Panc1 (cell line): Measurements from ENCODE around the gene PEF1. TPM values are rescaled to one million over a fixed set of nuclear protein-coding genes. Genes with fewer than 3 reads are reported as not detected.

Experiments
- ATAC-seq: fragments of 200-7000 bp; cut with Tn5 transposase; 2 replicates; pipeline ENCODE4 v1.9.1; 2020; ENCODE audit warnings: mild to moderate bottlenecking, moderate library complexity
- BruUV-seq: library from RNA; stranded (reverse); fragments of 400-500 nt; replicated peaks from 2 replicates; lab custom pipeline; 2021; lab: Mats Ljungman, UMichigan
- CTCF ChIA-PET: fragments of 300-600 bp; sonication (Branson Sonifier 250); formaldehyde crosslinking; loops from one replicate; lab custom pipeline; 2022; ENCODE audit warnings: antibody characterized with exemption; lab: Charles Lee
- POLR2A ChIA-PET: fragments of 300-600 bp; sonication (Branson Sonifier 250); formaldehyde crosslinking; loops from one replicate; lab custom pipeline; 2022; ENCODE audit warnings: antibody characterized with exemption; lab: Charles Lee
- DNase-seq: peaks from one replicate; pipeline ENCODE4 v3.0.0-alpha.2; 2010; ENCODE audit warnings: low read depth, low spot score
- H3K27ac ChIP-seq: 2 replicates; pipeline ENCODE4 v1.5.1; 2011; ENCODE audit warnings: mild to moderate bottlenecking, low read length, inconsistent platforms
- H3K27me3 ChIP-seq: fragments of 200-500 bp; sonication (Bioruptor generic); 2 replicates; pipeline ENCODE4 v1.6.0; 2014; ENCODE audit warnings: low read length, inconsistent platforms; ENCODE audit not compliant: control insufficient read depth, insufficient read depth
- H3K36me3 ChIP-seq: fragments of 200-500 bp; sonication (Bioruptor generic); 2 replicates; pipeline ENCODE4 v1.5.1; 2014; ENCODE audit warnings: inconsistent platforms, mild to moderate bottlenecking, low read length, moderate library complexity; ENCODE audit not compliant: control insufficient read depth, insufficient read depth
- H3K4me1 ChIP-seq: 2 replicates; pipeline ENCODE4 v1.5.1; 2011; ENCODE audit warnings: inconsistent platforms, mild to moderate bottlenecking, low read length, moderate library complexity; ENCODE audit not compliant: control insufficient read depth, insufficient read depth
- H3K4me3 ChIP-seq, 2 experiments: 2 replicates each; pipeline ENCODE4 v1.5.1; 2011 to 2012; ENCODE audit warnings: low read depth in 2 of 2, low read length in 2 of 2, mild to moderate bottlenecking in 2 of 2, inconsistent platforms in 1 of 2, moderate library complexity in 1 of 2
- H3K9me3 ChIP-seq: fragments of 200-500 bp; sonication (Bioruptor generic); 2 replicates; pipeline ENCODE4 v1.5.1; 2014; ENCODE audit warnings: low read depth, mild to moderate bottlenecking, inconsistent platforms, low read length, moderate library complexity; ENCODE audit not compliant: control insufficient read depth, insufficient read depth
- CTCF ChIP-seq: fragments of 450-650 bp; IDR thresholded peaks from 2 replicates; pipeline ENCODE4 v1.5.1; 2017; ENCODE audit warnings: mild to moderate bottlenecking
- POLR2AphosphoS5 ChIP-seq: IDR thresholded peaks from 2 replicates; pipeline ENCODE4 v1.6.1; 2012; ENCODE audit warnings: mild to moderate bottlenecking, low read depth, low read length, moderate library complexity
- SIN3A ChIP-seq: IDR thresholded peaks from 2 replicates; pipeline ENCODE4 v1.6.1; 2012; ENCODE audit warnings: low read depth, mild to moderate bottlenecking, low read length, moderate library complexity, borderline replicate concordance; ENCODE audit not compliant: insufficient read depth
- TCF7L2 ChIP-seq: IDR thresholded peaks from 2 replicates; pipeline ENCODE4 v1.6.1; 2011; ENCODE audit warnings: mild to moderate bottlenecking, low read depth, low read length, inconsistent platforms
- in situ Hi-C: cut with HindIII; loops from 2 replicates; pipeline ENCODE4 v1.10.0; 2016; ENCODE audit warnings: low sequenced_read_pairs, low pct_unique_long_range_greater_than_20kb
- intact Hi-C: fragments of 100-400 bp; cut with micrococcal nuclease; formaldehyde crosslinking; loops from one replicate; pipeline ENCODE4 v1.10.0; 2022; ENCODE audit not compliant: unreplicated experiment
- total RNA-seq: library from RNA; stranded (reverse); gene quantifications from one replicate; pipeline ENCODE4 v1.2.1, GENCODE V29; 2021; ENCODE audit not compliant: unreplicated experiment
- TF ChIP-seq, protein P1 (sequence below), 2 experiments: IDR thresholded peaks; 2 replicates each; pipeline ENCODE4 v1.6.1; 2011 to 2012; ENCODE audit warnings: low read depth in 2 of 2, control low read depth in 1 of 2, low read length in 1 of 2, mild to moderate bottlenecking in 1 of 2, moderate library complexity in 1 of 2; ENCODE audit not compliant: insufficient read depth in 1 of 2

The PEF1 gene
- total RNA-seq, 1 experiment from 2014 or later: 58.4 TPM

DNA sequence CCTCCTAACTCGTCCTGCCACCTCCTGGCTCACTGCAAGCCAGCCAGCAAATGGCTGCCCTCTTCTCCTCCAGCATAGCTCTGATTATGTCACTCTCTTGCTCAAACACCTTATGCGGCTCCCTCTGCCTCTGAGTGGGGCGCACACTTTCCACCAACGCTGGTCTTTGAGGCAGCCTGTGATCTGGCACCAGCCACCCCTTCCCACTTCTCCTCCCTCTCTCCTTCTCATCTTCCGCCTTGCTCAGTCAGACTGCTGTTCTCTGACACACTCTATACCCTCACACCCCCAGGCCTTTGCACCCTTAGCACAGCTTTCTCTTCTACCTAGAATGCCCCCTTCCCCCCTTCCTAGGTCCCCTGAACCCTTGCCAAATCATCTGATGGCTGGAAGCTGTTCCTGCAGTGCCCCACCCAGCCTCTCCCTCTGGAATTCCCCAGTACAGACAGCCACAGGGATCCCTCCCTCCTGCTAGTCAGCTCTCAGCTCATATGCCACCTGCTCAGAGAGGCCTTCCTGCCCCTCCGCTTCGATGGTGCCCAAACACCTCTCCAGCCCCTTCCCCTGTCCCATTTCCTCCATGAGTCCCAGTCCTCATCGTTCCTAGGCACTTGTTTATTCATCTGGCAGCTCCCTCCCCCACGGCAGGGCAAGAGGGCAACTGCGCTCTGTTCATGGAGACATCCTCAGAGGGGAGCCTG is 21.7 kb upstream of the PEF1 start:
- Histone ChIP-seq H3K27me3 (no peaks in the 10 kb centered on the region), H3K4me1 (peaks cover 43% of the 10 kb centered on the region), H3K4me3 (no peak overlapping the region), H3K9me3 (no peaks in the 10 kb centered on the region), H3K36me3 (no peaks in the 10 kb centered on the region), H3K27ac (peak overlapping the region; percentile 64)
- no peak for TF ChIP-seq POLR2AphosphoS5
- no peak for TF ChIP-seq TCF7L2
- TF ChIP-seq, protein P1, sequence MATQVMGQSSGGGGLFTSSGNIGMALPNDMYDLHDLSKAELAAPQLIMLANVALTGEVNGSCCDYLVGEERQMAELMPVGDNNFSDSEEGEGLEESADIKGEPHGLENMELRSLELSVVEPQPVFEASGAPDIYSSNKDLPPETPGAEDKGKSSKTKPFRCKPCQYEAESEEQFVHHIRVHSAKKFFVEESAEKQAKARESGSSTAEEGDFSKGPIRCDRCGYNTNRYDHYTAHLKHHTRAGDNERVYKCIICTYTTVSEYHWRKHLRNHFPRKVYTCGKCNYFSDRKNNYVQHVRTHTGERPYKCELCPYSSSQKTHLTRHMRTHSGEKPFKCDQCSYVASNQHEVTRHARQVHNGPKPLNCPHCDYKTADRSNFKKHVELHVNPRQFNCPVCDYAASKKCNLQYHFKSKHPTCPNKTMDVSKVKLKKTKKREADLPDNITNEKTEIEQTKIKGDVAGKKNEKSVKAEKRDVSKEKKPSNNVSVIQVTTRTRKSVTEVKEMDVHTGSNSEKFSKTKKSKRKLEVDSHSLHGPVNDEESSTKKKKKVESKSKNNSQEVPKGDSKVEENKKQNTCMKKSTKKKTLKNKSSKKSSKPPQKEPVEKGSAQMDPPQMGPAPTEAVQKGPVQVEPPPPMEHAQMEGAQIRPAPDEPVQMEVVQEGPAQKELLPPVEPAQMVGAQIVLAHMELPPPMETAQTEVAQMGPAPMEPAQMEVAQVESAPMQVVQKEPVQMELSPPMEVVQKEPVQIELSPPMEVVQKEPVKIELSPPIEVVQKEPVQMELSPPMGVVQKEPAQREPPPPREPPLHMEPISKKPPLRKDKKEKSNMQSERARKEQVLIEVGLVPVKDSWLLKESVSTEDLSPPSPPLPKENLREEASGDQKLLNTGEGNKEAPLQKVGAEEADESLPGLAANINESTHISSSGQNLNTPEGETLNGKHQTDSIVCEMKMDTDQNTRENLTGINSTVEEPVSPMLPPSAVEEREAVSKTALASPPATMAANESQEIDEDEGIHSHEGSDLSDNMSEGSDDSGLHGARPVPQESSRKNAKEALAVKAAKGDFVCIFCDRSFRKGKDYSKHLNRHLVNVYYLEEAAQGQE (IDR thresholded peaks at IDR 0.05; ENCODE audit: insufficient read depth in 1 of 2, low read depth in 2 of 2, low read length in 1 of 2): no peak
- TF ChIP-seq SIN3A: no peak
- no peak for TF ChIP-seq CTCF
- no peak for DNase-seq
- POLR2A ChIA-PET: no interaction called here
- peak; percentile 57 for ATAC-seq
- intact Hi-C loops (loop anchor here (10.0 kb wide), 1 partner anchor 78 kb away; no protein-coding TSS in a partner anchor), in situ Hi-C loops (no loop called here)
- CTCF ChIA-PET: interaction anchor here (1.0 to 2.0 kb wide), 3 partner anchors 35 to 123 kb away, joined by 3 to 7 read pairs (median 6); no protein-coding TSS in a partner anchor
- no TSS peak for BruUV-seq

DNA sequence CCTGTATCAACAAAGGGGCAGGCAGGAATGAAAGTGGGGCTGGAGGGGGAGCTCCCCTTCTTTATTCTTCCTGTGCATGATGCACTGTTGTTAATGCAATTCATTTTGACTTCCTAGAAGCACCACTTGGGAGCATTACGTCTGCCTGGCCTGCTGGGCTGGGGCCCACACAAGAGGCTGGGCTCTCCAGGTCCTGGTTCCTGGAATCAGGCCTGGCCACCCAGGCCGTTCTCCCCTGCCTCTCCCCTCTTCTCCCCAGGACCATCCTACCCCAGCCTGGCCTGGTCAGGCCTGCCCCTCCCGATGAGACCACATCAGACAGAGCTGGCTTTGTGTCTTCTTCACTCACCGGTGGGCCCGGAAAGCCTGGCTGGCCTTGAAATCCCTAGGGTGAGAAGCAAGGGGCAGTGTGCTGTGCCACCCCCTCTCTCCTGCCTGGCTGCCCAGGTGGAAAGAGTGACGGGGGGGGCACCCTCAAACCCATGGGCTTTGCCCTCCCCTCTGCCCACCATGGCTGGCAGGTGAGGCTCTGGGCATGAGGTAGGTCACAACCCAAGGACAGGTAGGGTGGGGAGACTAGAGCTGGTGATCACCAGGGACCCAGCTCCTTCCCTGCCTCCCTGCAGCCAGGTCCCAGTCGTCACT is 20.7 kb upstream of the PEF1 start:
- CTCF ChIA-PET: interaction anchor here (0.6 to 2.0 kb wide), 6 partner anchors 36 to 292 kb away, joined by 3 to 7 read pairs (median 3); no protein-coding TSS in a partner anchor

More for the DNA sequence above, 20.7 kb upstream of the PEF1 start:
- BruUV-seq: no TSS peak
- Histone ChIP-seq H3K4me1 (peaks cover 39% of the 10 kb centered on the region), H3K27me3 (no peaks in the 10 kb centered on the region), H3K36me3 (no peaks in the 10 kb centered on the region), H3K27ac (peak overlapping the region; percentile 64; the same call in 1 of the 2 replicates), H3K4me3 (no peak overlapping the region), H3K9me3 (no peaks in the 10 kb centered on the region)
- TF ChIP-seq, protein P1 (IDR thresholded peaks at IDR 0.05; ENCODE audit: insufficient read depth in 1 of 2, low read depth in 2 of 2, low read length in 1 of 2): no peak
- TF ChIP-seq POLR2AphosphoS5 (no peak), SIN3A (no peak), TCF7L2 (no peak), CTCF (no peak)
- POLR2A ChIA-PET: interaction anchor here (0.6 to 1.1 kb wide), 2 partner anchors 49 to 124 kb away, joined by 3 to 4 read pairs; no protein-coding TSS in a partner anchor
- in situ Hi-C loops: no loop called here
- ATAC-seq (no peak), DNase-seq (no peak)
- intact Hi-C loops: loop anchor here (10.0 kb wide), 1 partner anchor 79 kb away; no protein-coding TSS in a partner anchor
